ENCODE measurements around the gene MGLL.

Gene MGLL

GRCh38 chr3:127809611-127810010 is 12.7 kb downstream of the MGLL start:
- no peak for DNase-seq

GRCh38 chr3:127809211-127809610 is 13.1 kb downstream of the MGLL start:
- DNase-seq: no peak

- DNase-seq: no peak
Measured at GRCh38 chr3:127808197-127808596, 14.1 kb downstream of the MGLL start.

- DNase-seq: no peak
Measured at GRCh38 chr3:127805026-127805753, 17.1 kb downstream of the MGLL start.

GRCh38 chr3:127804141-127804540 is 18.2 kb downstream of the MGLL start:
- DNase-seq: no peak

GRCh38 chr3:127803619-127804018 is 18.7 kb downstream of the MGLL start:
- DNase-seq: no peak

GRCh38 chr3:127802606-127803005 is 19.7 kb downstream of the MGLL start:
- DNase-seq: no peak

GRCh38 chr3:127801731-127802313 is 20.5 kb downstream of the MGLL start:
- DNase-seq: no peak

- no peak for DNase-seq
Measured at GRCh38 chr3:127800508-127800907, 21.8 kb downstream of the MGLL start.

GRCh38 chr3:127799476-127800222 is 22.7 kb downstream of the MGLL start:
- DNase-seq: no peak

GRCh38 chr3:127798716-127799115 is 23.6 kb downstream of the MGLL start:
- DNase-seq: no peak

- peak in 1 of 3 experiments; percentile 56 for DNase-seq
Measured at GRCh38 chr3:127796831-127797150, 25.5 kb downstream of the MGLL start.

GRCh38 chr3:127796045-127796830 is 26.1 kb downstream of the MGLL start:
- DNase-seq: peak in 2 of 3 experiments; percentile 56 to 95

- DNase-seq: no peak
Measured at GRCh38 chr3:127794972-127795371, 27.3 kb downstream of the MGLL start.

- no peak for DNase-seq
Measured at GRCh38 chr3:127794402-127794801, 27.9 kb downstream of the MGLL start.

GRCh38 chr3:127792541-127793292 is 29.6 kb downstream of the MGLL start:
- DNase-seq: no peak

GRCh38 chr3:127791221-127791913 is 30.9 kb downstream of the MGLL start:
- DNase-seq: peak; percentile 22 to 67 (median 58)

GRCh38 chr3:127790882-127791183 is 31.5 kb downstream of the MGLL start:
- no peak for DNase-seq

- DNase-seq: no peak
Measured at GRCh38 chr3:127789990-127790881, 32.1 kb downstream of the MGLL start.

- no peak for DNase-seq
Measured at GRCh38 chr3:127789051-127789450, 33.3 kb downstream of the MGLL start.

GRCh38 chr3:127788451-127788909 is 33.8 kb downstream of the MGLL start:
- no peak for DNase-seq
